Right hindlimb (tissue), 1 donor: Measurements from ENCODE around the gene TDG.
A peak's percentile ranks its signal among the peaks of the same experiment; 100 is the strongest.

Source experiments
- DNase-seq: peaks from one replicate; pipeline ENCODE4 v3.0.0-alpha.2; 2018

Gene TDG

GRCh38 chr12:103965590-103966504 is at the start of gene TDG:
TSS of gene TDG (plus strand) at chr12:103965872. CDS start at chr12:103966038, 166 bp downstream.
- peak; percentile 99 for DNase-seq

GRCh38 chr12:103917873-103918272 is 47.8 kb upstream of the TDG start:
- DNase-seq, result no peak

- DNase-seq, result no peak
These were observed 40.7 kb upstream of the TDG start for GRCh38 chr12:103924761-103925641.

- DNase-seq, result peak; percentile 27
These were observed 37.0 kb upstream of the TDG start for GRCh38 chr12:103928682-103929045.

- peak; percentile 95 for DNase-seq
These were observed 36.5 kb upstream of the TDG start for GRCh38 chr12:103929046-103929783.

GRCh38 chr12:103929784-103930033 is 36.0 kb upstream of the TDG start:
- no peak for DNase-seq

- peak; percentile 100 for DNase-seq
These were observed 35.5 kb upstream of the TDG start, which contains the start of gene HSP90B1 for GRCh38 chr12:103930034-103930786. TSS of gene HSP90B1 (plus strand) at chr12:103930410. CDS start at chr12:103930516, 106 bp downstream.

- peak; percentile 63 for DNase-seq
These were observed 34.6 kb upstream of the TDG start for GRCh38 chr12:103930787-103931735.

- no peak for DNase-seq
These were observed 32.4 kb upstream of the TDG start for GRCh38 chr12:103933237-103933636.

- DNase-seq, result no peak
These were observed 29.0 kb upstream of the TDG start for GRCh38 chr12:103936679-103937078.

- DNase-seq, result no peak
These were observed 20.7 kb upstream of the TDG start for GRCh38 chr12:103944964-103945363.

GRCh38 chr12:103947871-103948555 is 17.7 kb upstream of the TDG start:
- DNase-seq, result no peak

GRCh38 chr12:103948746-103949406 is 16.8 kb upstream of the TDG start:
- DNase-seq, result no peak

- no peak for DNase-seq
These were observed 13.2 kb upstream of the TDG start for GRCh38 chr12:103952497-103952896.

- no peak for DNase-seq
These were observed 9.7 kb upstream of the TDG start for GRCh38 chr12:103955811-103956508.

GRCh38 chr12:103956509-103957027 is 9.1 kb upstream of the TDG start:
- no peak for DNase-seq

- DNase-seq, result no peak
These were observed 7.7 kb upstream of the TDG start for GRCh38 chr12:103957865-103958388.

GRCh38 chr12:103958621-103959020 is 7.1 kb upstream of the TDG start:
- DNase-seq, result no peak
